H54 (cell line): Measurements from ENCODE around the gene MYBPC2.

ENCODE experiments used
- DNase-seq: peaks from one replicate; pipeline ENCODE4 v3.0.0; 2011; ENCODE audit warnings: low spot score, mixed read lengths; ENCODE audit not compliant: insufficient read length
- FAIRE-seq: peaks from 3 replicates; lab custom pipeline; 2011; peaks lifted over from hg19 to GRCh38; lab: Jason Lieb, UNC
- POLR2A ChIP-seq: IDR thresholded peaks from 2 replicates; pipeline ENCODE4 v1.6.1; 2011; ENCODE audit warnings: low read depth, mild to moderate bottlenecking, low read length

The MYBPC2 gene

GRCh38 chr19:50507376-50507775, 74.7 kb downstream of the MYBPC2 start:
- DNase-seq (no peak), FAIRE-seq (no peak)
- TF ChIP-seq POLR2A, result no peak

GRCh38 chr19:50508843-50509190, 76.1 kb downstream of the MYBPC2 start:
- DNase-seq, result no peak
- FAIRE-seq, result no peak
- TF ChIP-seq POLR2A, result no peak

- DNase-seq (no peak), FAIRE-seq (no peak)
- TF ChIP-seq POLR2A, result no peak
Observed at GRCh38 chr19:50509366-50509765, 76.7 kb downstream of the MYBPC2 start.

GRCh38 chr19:50510121-50510670, 77.5 kb downstream of the MYBPC2 start:
- FAIRE-seq, result no peak
- no peak for DNase-seq
- no peak for TF ChIP-seq POLR2A

- DNase-seq (peak; percentile 50), FAIRE-seq (no peak)
- no peak for TF ChIP-seq POLR2A
Observed at GRCh38 chr19:50510700-50511068, 78.0 kb downstream of the MYBPC2 start.

GRCh38 chr19:50511069-50511822, 78.6 kb downstream of the MYBPC2 start, which contains the start of gene JOSD2:
JOSD2 (minus strand) TSS chr19:50511191; CDS start chr19:50510431, 760 bp downstream.
- peak; percentile 87 for FAIRE-seq
- DNase-seq, result peak; percentile 100
- peak; percentile 77 for TF ChIP-seq POLR2A

- no peak for FAIRE-seq
Observed at GRCh38 chr19:50512112-50512998, 79.7 kb downstream of the MYBPC2 start.

GRCh38 chr19:50512999-50513745, 80.5 kb downstream of the MYBPC2 start:
- no peak for FAIRE-seq
- no peak for DNase-seq
- no peak for TF ChIP-seq POLR2A

More at GRCh38 chr19:50512112-50512998, 79.7 kb downstream of the MYBPC2 start:
- TF ChIP-seq POLR2A, result no peak
- no peak for DNase-seq

- no peak for FAIRE-seq
- no peak for TF ChIP-seq POLR2A
- DNase-seq, result no peak
Observed at GRCh38 chr19:50513746-50514345, 81.2 kb downstream of the MYBPC2 start, which contains the start of gene ASPDH. ASPDH (minus strand) TSS chr19:50513913; CDS start chr19:50513823, 90 bp downstream.

GRCh38 chr19:50514346-50515167, 81.9 kb downstream of the MYBPC2 start:
- DNase-seq, result no peak
- FAIRE-seq, result no peak
- no peak for TF ChIP-seq POLR2A

- FAIRE-seq, result no peak
- no peak for DNase-seq
- TF ChIP-seq POLR2A, result no peak
Observed at GRCh38 chr19:50515168-50515561, 82.5 kb downstream of the MYBPC2 start.
